ENCODE results near the gene GRAMD1B. TPM values are rescaled to one million over a fixed set of nuclear protein-coding genes. Genes with fewer than 3 reads are reported as not detected.

GRAMD1B gene
- total RNA-seq, 4 donors from 2014 or later, result under 0.01 to 6.5 (median 3.7) TPM

DNA sequence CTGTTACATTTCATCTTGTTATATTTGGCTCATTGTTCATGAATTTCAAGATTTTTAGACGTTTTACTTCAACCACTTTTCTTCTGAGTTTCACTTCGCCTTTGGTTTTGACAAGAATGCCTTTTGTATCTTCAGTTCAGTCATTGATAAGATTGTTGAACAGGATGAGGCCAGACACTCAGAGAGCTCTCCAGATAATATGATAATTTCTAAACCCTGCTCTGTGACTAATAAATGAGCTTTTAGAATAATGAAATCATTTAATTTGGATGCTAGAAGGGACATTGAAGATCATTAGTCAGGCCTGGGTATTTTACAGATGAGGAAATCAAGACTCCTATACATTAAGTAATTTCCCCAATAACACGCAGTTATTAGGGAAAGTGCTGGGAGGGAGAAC lies 37.2 kb upstream of the GRAMD1B start:
- no peaks in the 10 kb centered on the region for H3K4me1 ChIP-seq
- no peak for DNase-seq
- TF ChIP-seq POLR2A (IDR thresholded peaks at IDR 0.05), result no peak
- TF ChIP-seq, protein P1, sequence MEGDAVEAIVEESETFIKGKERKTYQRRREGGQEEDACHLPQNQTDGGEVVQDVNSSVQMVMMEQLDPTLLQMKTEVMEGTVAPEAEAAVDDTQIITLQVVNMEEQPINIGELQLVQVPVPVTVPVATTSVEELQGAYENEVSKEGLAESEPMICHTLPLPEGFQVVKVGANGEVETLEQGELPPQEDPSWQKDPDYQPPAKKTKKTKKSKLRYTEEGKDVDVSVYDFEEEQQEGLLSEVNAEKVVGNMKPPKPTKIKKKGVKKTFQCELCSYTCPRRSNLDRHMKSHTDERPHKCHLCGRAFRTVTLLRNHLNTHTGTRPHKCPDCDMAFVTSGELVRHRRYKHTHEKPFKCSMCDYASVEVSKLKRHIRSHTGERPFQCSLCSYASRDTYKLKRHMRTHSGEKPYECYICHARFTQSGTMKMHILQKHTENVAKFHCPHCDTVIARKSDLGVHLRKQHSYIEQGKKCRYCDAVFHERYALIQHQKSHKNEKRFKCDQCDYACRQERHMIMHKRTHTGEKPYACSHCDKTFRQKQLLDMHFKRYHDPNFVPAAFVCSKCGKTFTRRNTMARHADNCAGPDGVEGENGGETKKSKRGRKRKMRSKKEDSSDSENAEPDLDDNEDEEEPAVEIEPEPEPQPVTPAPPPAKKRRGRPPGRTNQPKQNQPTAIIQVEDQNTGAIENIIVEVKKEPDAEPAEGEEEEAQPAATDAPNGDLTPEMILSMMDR (IDR thresholded peaks at IDR 0.05), result no peak
- no peaks in the 10 kb centered on the region for H3K27me3 ChIP-seq
- H3K27ac ChIP-seq, result no peak overlapping the region
- no peaks in the 10 kb centered on the region for H3K36me3 ChIP-seq
- no peak overlapping the region for H3K4me3 ChIP-seq
- intact Hi-C loops (cut with DNase I; ENCODE audit: low total_unique reads), result no loop called here
- no peaks in the 10 kb centered on the region for H3K9me3 ChIP-seq

DNA sequence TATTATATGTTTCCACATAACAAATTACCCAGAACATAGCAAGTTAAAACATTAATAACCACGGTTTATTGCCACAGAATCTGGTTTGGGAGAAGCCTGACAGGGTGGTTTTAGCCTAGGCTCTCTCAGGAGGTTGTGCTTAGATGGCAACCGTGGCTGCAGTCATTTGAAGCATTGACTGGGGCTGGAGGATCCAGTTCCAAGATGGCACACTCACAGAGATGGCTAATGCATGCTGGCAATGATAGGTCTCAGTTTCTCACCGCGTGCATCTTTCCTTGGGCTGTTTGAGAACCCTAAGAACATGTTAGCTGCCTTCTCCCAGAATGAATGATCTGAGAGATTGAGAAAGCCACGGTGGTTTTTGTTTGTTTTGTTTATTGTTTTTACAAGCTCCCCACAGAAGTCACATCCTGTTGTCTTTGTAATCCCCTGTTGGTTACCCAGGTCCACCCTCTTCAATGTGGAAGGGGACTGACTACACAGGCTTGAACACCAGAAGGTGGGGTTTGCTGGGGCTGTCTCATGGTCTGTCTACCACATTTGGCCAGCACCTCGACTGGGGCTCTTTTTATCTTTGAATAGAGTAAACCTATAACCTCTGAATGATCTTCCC lies 36.6 kb upstream of the GRAMD1B start:
- TF ChIP-seq POLR2A (IDR thresholded peaks at IDR 0.05), result no peak
- TF ChIP-seq, protein P1 (IDR thresholded peaks at IDR 0.05), result no peak
- Histone ChIP-seq H3K4me3 (no peak overlapping the region), H3K4me1 (no peaks in the 10 kb centered on the region), H3K27me3 (no peaks in the 10 kb centered on the region), H3K36me3 (no peaks in the 10 kb centered on the region), H3K9me3 (no peaks in the 10 kb centered on the region), H3K27ac (no peak overlapping the region)
- no peak for DNase-seq
- intact Hi-C loops (cut with DNase I; ENCODE audit: low total_unique reads), result no loop called here

DNA sequence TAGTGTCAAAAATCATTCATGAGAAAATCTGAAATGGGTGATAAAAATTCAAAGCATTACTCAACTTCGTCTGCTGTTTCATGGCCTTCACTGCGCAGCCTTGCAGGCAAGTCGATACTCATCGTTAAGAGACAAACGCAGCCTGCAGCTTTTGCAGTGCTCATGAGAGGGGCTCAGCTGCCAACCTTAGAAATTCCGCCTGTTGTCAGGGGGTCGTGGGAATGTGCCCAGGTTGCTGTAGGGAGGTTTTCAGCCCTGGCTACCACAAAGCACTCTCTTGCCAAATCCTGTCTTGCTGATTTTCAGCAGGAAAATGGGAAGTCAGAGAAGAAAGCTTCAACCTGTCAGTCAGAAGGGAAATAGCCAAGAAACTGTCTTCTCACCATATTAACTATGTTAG lies 25.4 kb upstream of the GRAMD1B start:
- Histone ChIP-seq H3K4me3 (no peak overlapping the region), H3K27me3 (no peaks in the 10 kb centered on the region), H3K36me3 (no peaks in the 10 kb centered on the region), H3K4me1 (no peaks in the 10 kb centered on the region), H3K9me3 (no peaks in the 10 kb centered on the region), H3K27ac (no peak overlapping the region)
- intact Hi-C loops (cut with DNase I; ENCODE audit: low total_unique reads), result no loop called here
- no peak for DNase-seq
- TF ChIP-seq, protein P1 (IDR thresholded peaks at IDR 0.05), result no peak
- TF ChIP-seq POLR2A (IDR thresholded peaks at IDR 0.05), result no peak

DNA sequence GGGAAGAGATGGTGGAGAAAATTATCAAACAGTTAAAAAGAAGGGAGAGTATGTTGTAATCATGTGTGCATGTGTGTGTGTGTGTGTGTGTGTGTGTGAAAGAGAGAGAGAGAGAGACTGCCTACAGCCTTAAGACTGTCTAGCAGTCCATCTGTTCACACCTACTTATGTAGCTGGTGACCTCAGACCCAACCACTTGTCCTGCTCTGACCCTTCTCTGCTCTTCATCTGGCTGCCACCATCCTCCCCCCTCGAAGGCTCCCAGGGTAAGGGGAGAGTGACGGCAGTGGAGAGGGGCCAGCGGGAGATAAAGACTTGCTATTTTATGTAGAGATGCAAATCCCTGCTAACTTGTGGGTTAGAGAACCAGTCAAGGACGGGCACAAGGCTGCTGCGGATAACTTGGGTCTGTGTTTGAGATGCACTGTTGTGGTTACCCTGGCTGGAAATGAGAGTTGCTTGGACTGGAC lies 24.9 kb upstream of the GRAMD1B start:
- no peaks in the 10 kb centered on the region for H3K27me3 ChIP-seq
- no peaks in the 10 kb centered on the region for H3K9me3 ChIP-seq
- intact Hi-C loops (cut with DNase I; ENCODE audit: low total_unique reads), result no loop called here
- no peak overlapping the region for H3K27ac ChIP-seq
- DNase-seq, result no peak
- H3K4me1 ChIP-seq, result no peaks in the 10 kb centered on the region
- H3K4me3 ChIP-seq, result no peak overlapping the region
- no peaks in the 10 kb centered on the region for H3K36me3 ChIP-seq
- TF ChIP-seq, protein P1 (IDR thresholded peaks at IDR 0.05), result no peak
- TF ChIP-seq POLR2A (IDR thresholded peaks at IDR 0.05), result no peak

DNA sequence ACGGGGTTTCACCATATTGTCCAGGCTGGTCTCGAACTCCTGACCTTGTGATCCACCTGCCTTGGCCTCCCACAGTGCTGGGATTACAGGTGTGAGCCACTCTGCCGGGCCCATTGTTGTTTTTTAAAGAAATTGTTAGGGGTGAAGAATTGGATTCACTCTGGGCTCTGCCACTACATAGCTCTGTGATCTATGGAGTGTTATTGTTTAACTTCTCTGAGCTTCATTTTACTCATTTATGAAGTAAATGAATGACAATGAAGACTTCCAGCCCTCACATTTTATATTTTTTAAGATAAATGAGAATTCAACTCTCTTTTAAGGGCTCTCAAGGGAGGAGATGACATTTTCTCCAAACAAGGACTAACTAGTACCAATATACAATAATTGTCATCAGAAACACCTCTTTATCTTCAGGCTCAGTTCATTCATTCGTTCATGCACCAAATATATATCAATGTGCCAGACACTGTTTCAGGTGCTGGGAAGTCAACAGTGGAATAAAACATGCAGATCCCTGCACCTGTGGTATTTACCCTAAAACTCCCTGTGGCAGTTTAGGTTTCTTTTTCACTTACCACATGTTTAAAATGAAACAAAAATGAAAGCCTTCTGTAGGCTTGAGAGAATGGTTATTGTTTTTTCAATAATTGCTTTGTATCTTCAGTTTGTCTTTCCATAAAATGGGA lies 23.5 kb upstream of the GRAMD1B start:
- no peak for DNase-seq
- Histone ChIP-seq H3K27me3 (no peaks in the 10 kb centered on the region), H3K9me3 (no peaks in the 10 kb centered on the region), H3K27ac (no peak overlapping the region), H3K4me3 (no peak overlapping the region), H3K36me3 (no peaks in the 10 kb centered on the region), H3K4me1 (no peaks in the 10 kb centered on the region)
- intact Hi-C loops (cut with DNase I; ENCODE audit: low total_unique reads), result no loop called here
- no peak for TF ChIP-seq POLR2A (IDR thresholded peaks at IDR 0.05)
- TF ChIP-seq, protein P1 (IDR thresholded peaks at IDR 0.05), result no peak
